ENCODE measurements around the gene KIF5A.
"Not testable (repeated sequence)": the region's sequence is repeated elsewhere in the genome, so short reads cannot be mapped to it uniquely, and the experiment has no call there.

The KIF5A gene

DNA sequence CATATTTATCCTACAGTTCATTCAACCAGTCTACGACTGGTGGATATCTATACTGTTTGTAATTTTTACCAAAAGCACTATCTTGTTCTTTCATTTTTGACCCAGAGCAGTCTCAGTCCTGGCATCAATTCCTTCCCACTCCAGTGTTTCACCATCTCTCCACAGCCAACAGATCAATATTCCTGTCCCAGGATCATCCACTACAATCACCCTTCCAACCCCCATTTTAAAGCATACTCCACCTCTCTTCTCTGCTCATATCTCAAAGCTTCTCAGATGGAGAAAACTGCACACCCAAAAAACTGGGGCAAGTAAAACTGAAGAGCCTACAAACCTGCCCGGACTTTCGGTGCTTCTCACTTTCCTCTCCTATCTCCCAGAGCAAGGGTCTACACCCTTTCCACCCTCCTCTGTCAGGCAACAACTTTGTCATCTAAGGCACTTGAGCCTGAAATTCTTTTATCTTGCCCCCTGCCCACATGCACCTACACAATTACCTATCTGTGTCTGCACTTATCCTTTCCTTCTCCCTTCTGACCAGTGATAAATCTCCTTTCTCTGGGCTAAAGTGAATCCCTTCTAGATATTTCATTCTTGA lies 37.1 kb downstream of the KIF5A start:
- Histone ChIP-seq H3K36me3 (ENCODE audit: insufficient read depth, low read length) (no peaks in the 10 kb centered on the region), H2AFZ (ENCODE audit: low read length) (no peak overlapping the region), H3F3A (ENCODE audit: low read depth) (no peaks in the 10 kb centered on the region), H3K9ac (ENCODE audit: low read depth, low read length, poor library complexity, severe bottlenecking) (no peak overlapping the region), H3K9me3 (ENCODE audit: insufficient read depth, low read depth, low read length) (no peaks in the 10 kb centered on the region), H3K9me2 (replicated peaks; ENCODE audit: low read depth, low read length) (no peaks in the 10 kb centered on the region), H3K79me2 (ENCODE audit: insufficient read depth, low read length) (peaks cover 16% of the 10 kb centered on the region; the same call in 1 of the 2 replicates), H3K27me3 (ENCODE audit: insufficient read depth, low read length, poor library complexity, severe bottlenecking) (no peaks in the 10 kb centered on the region), H3K4me1 (ENCODE audit: insufficient read depth, low read length, poor library complexity, severe bottlenecking) (peaks cover 16% of the 10 kb centered on the region), H3K4me3 (ENCODE audit: low read length, poor library complexity, severe bottlenecking) (no peak overlapping the region), H3K4me2 (ENCODE audit: low read depth, low read length, poor library complexity, severe bottlenecking) (no peak overlapping the region), H4K20me1 (ENCODE audit: insufficient read depth, low read length, poor library complexity, severe bottlenecking) (no peaks in the 10 kb centered on the region)
- TF ChIP-seq EZH2phosphoT487 (IDR thresholded peaks at IDR 0.05; ENCODE audit: borderline replicate concordance), result no peak
- TF ChIP-seq, protein P1, sequence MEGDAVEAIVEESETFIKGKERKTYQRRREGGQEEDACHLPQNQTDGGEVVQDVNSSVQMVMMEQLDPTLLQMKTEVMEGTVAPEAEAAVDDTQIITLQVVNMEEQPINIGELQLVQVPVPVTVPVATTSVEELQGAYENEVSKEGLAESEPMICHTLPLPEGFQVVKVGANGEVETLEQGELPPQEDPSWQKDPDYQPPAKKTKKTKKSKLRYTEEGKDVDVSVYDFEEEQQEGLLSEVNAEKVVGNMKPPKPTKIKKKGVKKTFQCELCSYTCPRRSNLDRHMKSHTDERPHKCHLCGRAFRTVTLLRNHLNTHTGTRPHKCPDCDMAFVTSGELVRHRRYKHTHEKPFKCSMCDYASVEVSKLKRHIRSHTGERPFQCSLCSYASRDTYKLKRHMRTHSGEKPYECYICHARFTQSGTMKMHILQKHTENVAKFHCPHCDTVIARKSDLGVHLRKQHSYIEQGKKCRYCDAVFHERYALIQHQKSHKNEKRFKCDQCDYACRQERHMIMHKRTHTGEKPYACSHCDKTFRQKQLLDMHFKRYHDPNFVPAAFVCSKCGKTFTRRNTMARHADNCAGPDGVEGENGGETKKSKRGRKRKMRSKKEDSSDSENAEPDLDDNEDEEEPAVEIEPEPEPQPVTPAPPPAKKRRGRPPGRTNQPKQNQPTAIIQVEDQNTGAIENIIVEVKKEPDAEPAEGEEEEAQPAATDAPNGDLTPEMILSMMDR (conservative IDR thresholded peaks at IDR 0.05; ENCODE audit: low read length), result no peak

DNA sequence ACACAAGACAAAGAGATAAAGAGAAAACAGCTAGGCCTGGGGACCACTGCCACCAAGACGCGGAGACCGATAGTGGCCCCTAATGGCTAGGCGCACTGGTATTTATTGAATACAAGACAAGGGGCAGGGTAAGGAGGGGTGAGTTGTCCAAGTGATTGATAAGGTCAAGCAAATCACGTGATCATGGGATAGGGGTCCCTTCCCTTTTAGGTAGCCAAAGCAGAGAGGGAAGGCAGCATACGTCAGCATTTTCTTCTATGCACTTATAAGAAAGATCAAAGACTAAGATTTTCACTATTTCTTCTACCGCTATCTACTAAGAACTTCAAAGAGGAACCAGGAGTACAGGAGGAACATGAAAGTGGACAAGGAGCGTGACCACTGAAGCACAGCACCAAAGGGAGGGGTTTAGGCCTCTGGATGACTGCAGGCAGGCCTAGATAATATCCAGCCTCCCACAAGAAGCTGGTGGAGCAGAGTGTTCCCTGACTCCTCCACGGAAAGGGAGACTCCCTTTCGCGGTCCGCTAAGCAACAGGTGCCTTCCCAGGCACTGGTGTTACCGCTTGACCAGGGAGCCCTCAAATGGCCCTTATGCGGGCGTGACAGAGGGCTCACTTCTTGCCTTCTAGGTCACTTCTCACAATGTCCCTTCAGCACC lies 39.2 kb downstream of the KIF5A start:
- H3K27me3 ChIP-seq (ENCODE audit: insufficient read depth, low read length, poor library complexity, severe bottlenecking); H3K9me2 ChIP-seq (replicated peaks; ENCODE audit: low read depth, low read length); H3K9me3 ChIP-seq (ENCODE audit: insufficient read depth, low read depth, low read length); H3F3A ChIP-seq (ENCODE audit: low read depth); H3K4me3 ChIP-seq (ENCODE audit: low read length, poor library complexity, severe bottlenecking); H2AFZ ChIP-seq (ENCODE audit: low read length); H3K4me2 ChIP-seq (ENCODE audit: low read depth, low read length, poor library complexity, severe bottlenecking); H4K20me1 ChIP-seq (ENCODE audit: insufficient read depth, low read length, poor library complexity, severe bottlenecking); H3K36me3 ChIP-seq (ENCODE audit: insufficient read depth, low read length); H3K9ac ChIP-seq (ENCODE audit: low read depth, low read length, poor library complexity, severe bottlenecking): not testable (repeated sequence)
- Histone ChIP-seq H3K79me2 (ENCODE audit: insufficient read depth, low read length) (peaks cover 30% of the 10 kb centered on the region; the same call in 1 of the 2 replicates), H3K4me1 (ENCODE audit: insufficient read depth, low read length, poor library complexity, severe bottlenecking) (peaks cover 22% of the 10 kb centered on the region)

DNA sequence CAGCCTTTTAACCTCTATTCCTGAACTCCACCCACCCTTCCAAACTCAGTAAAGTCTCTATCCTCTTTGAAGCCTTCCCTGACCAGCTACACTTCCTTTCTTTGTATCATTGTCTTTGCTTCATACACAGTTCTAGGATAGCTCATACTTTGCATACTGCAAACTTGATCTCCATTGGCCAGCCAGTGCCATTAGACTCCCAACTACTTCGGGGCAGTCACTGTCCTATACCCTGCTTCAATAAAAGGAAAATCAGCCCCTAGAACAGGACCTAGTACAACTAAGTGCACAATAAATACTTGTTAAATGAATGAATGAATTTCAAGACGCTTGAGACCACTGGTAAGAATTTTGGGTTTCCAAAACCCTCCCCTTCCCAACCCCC lies 40.6 kb downstream of the KIF5A start:
- TF ChIP-seq EZH2phosphoT487 (IDR thresholded peaks at IDR 0.05; ENCODE audit: borderline replicate concordance), result no peak
- TF ChIP-seq, protein P1 (conservative IDR thresholded peaks at IDR 0.05; ENCODE audit: low read length), result no peak
- Histone ChIP-seq H3K4me3 (ENCODE audit: low read length, poor library complexity, severe bottlenecking) (peak overlapping the region; percentile 87), H3K4me2 (ENCODE audit: low read depth, low read length, poor library complexity, severe bottlenecking) (peak overlapping the region; percentile 98), H2AFZ (ENCODE audit: low read length) (peak overlapping the region; percentile 95), H3K9ac (ENCODE audit: low read depth, low read length, poor library complexity, severe bottlenecking) (peak overlapping the region; percentile 74), H3K79me2 (ENCODE audit: insufficient read depth, low read length) (peaks cover 33% of the 10 kb centered on the region; the same call in 1 of the 2 replicates), H3K9me2 (replicated peaks; ENCODE audit: low read depth, low read length) (no peaks in the 10 kb centered on the region), H3K9me3 (ENCODE audit: insufficient read depth, low read depth, low read length) (no peaks in the 10 kb centered on the region), H3F3A (ENCODE audit: low read depth) (no peaks in the 10 kb centered on the region), H4K20me1 (ENCODE audit: insufficient read depth, low read length, poor library complexity, severe bottlenecking) (no peaks in the 10 kb centered on the region), H3K36me3 (ENCODE audit: insufficient read depth, low read length) (peaks cover under 1% of the 10 kb centered on the region; the same call in 1 of the 2 replicates), H3K4me1 (ENCODE audit: insufficient read depth, low read length, poor library complexity, severe bottlenecking) (peaks cover 22% of the 10 kb centered on the region), H3K27me3 (ENCODE audit: insufficient read depth, low read length, poor library complexity, severe bottlenecking) (no peaks in the 10 kb centered on the region)

Measured in Loucy (cell line).